ENCODE measurements around the gene VWA7. TPM values are rescaled to one million over a fixed set of nuclear protein-coding genes. Genes with fewer than 3 reads are reported as not detected.
"Not testable (repeated sequence)": the region's sequence is repeated elsewhere in the genome, so short reads cannot be mapped to it uniquely, and the experiment has no call there.

Gene VWA7, protein sequence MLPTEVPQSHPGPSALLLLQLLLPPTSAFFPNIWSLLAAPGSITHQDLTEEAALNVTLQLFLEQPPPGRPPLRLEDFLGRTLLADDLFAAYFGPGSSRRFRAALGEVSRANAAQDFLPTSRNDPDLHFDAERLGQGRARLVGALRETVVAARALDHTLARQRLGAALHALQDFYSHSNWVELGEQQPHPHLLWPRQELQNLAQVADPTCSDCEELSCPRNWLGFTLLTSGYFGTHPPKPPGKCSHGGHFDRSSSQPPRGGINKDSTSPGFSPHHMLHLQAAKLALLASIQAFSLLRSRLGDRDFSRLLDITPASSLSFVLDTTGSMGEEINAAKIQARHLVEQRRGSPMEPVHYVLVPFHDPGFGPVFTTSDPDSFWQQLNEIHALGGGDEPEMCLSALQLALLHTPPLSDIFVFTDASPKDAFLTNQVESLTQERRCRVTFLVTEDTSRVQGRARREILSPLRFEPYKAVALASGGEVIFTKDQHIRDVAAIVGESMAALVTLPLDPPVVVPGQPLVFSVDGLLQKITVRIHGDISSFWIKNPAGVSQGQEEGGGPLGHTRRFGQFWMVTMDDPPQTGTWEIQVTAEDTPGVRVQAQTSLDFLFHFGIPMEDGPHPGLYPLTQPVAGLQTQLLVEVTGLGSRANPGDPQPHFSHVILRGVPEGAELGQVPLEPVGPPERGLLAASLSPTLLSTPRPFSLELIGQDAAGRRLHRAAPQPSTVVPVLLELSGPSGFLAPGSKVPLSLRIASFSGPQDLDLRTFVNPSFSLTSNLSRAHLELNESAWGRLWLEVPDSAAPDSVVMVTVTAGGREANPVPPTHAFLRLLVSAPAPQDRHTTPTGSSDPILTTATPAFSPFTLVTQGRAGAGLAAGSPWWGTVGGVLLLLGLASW
- 0.29 TPM for polyA plus RNA-seq (2013, experiment 1 of 2)
- 0.51 TPM for polyA plus RNA-seq (2013, experiment 2 of 2)

DNA sequence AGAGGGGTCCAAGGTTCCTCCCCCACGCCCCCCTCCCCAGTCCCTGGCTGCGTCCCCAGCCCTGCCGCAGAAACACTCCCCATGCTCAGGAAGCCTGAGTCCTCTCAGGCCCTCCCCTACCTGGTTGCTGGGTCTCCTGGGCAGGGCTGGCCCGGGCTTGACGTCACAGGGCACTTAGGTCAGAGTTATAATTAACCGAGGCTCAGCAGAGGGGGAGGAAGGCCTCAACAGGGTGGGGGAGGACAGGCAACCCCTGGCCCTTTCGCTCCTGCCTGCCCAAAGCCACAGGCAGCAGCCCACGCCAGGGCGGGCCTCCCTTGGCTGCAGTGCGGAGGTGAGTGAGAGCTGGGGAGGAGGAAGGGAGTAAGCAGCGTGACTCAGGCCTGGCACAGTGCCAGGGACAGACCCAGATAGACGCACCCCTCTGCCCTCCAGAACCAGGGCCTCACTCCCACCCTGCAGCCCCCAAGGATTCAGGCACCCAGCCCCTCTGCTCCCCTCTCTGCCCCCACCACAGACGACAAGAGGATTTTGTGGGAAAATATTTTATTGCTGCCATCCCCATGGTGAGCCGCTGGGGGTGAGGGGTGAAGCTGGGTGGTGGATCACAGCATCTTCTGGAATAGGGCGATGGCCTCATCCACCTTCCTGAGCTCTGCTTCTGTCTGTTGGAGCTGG lies at the start of gene VWA7:
VWA7 (minus strand) TSS at position 340 of the 678 bp plus-strand sequence. CDS start 549 bp downstream, outside the sequence.
- H3K9me3 ChIP-seq (ENCODE audit: control insufficient read depth, low read length): no peaks in the 10 kb centered on the region
- peaks cover 37% of the 10 kb centered on the region for H3K36me3 ChIP-seq (ENCODE audit: control insufficient read depth, insufficient read depth, low read length)
- peaks cover 12% of the 10 kb centered on the region for H3K4me1 ChIP-seq (ENCODE audit: control insufficient read depth, insufficient read depth, low read length, poor library complexity, severe bottlenecking)
- WGBS, 2 experiments (ENCODE audit: insufficient coverage in 2 of 2): 36 to 80% methylated on average over 3 to 11 of the region's 15 CpGs
- H3K27ac ChIP-seq (ENCODE audit: low read depth, low read length, severe bottlenecking): peak within 1 kb of the TSS; percentile 23
- no peak within 1 kb of the TSS for H3K4me3 ChIP-seq (ENCODE audit: extremely low read depth, insufficient read depth, low read length, poor library complexity, severe bottlenecking)

DNA sequence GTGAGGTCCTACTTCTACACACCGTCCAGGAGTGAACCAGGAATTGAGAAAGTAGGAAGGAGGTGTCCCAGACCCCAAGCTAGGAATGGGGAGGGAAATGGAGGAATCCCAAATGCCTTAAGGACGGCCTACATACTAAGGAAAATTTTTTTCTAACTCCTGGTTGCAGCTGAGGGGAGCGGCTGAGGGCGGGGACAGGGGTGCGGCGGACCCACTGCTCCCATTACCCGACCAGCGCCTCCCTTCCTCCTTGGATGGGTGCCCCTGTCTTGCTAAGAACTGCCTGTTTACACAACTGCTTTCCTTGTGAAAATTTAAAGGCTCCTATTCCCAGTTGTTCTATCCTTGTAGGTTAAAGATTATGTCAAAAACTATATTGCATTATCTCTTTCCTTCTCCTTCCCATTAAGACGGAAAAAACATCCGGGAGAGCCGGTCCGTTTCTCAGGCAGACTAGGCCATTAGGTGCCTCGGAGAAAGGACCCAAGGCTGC lies 49.7 kb upstream of the VWA7 start:
- H3K36me3 ChIP-seq (ENCODE audit: control insufficient read depth, insufficient read depth, low read length): no peaks in the 10 kb centered on the region
- WGBS, 2 experiments (ENCODE audit: insufficient coverage in 2 of 2): 0 to 8% methylated on average over 6 to 7 of the region's 13 CpGs
- no peaks in the 10 kb centered on the region for H3K9me3 ChIP-seq (ENCODE audit: control insufficient read depth, low read length)
- peak overlapping the region; percentile 94 for H3K27ac ChIP-seq (ENCODE audit: low read depth, low read length, severe bottlenecking)
- peak overlapping the region; percentile 38 for H3K4me3 ChIP-seq (ENCODE audit: extremely low read depth, insufficient read depth, low read length, poor library complexity, severe bottlenecking)
- peaks cover 10% of the 10 kb centered on the region for H3K4me1 ChIP-seq (ENCODE audit: control insufficient read depth, insufficient read depth, low read length, poor library complexity, severe bottlenecking)

DNA sequence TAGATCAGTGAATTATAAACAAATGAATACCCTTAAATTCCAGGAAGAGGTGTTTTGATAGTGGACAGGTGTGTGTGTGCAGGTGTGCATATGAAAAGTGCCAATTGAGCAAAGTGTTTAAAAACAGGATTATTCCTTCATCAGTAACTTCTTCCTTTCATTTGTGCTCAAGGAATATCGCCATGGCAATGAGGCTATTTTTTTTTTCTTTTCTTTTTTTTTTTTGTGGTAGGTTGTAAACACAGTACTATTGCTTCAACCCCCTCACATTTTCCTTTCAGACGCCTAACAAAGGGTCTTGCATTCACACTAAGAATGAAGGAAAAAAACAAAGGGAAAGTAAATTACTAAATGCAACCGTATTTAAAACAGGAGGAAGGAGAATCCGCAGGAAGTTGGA lies 48.4 kb upstream of the VWA7 start:
- Histone ChIP-seq H3K9me3 (ENCODE audit: control insufficient read depth, low read length) (no peaks in the 10 kb centered on the region), H3K4me3 (ENCODE audit: extremely low read depth, insufficient read depth, low read length, poor library complexity, severe bottlenecking) (no peak overlapping the region), H3K27ac (ENCODE audit: low read depth, low read length, severe bottlenecking) (peak overlapping the region; percentile 16), H3K36me3 (ENCODE audit: control insufficient read depth, insufficient read depth, low read length) (no peaks in the 10 kb centered on the region), H3K4me1 (ENCODE audit: control insufficient read depth, insufficient read depth, low read length, poor library complexity, severe bottlenecking) (peaks cover 7% of the 10 kb centered on the region)
- 65% methylated on average over 2 of the region's 4 CpGs; no CpG with 5 or more reads in 1 of the 2 experiments for WGBS, 2 experiments (ENCODE audit: insufficient coverage in 2 of 2)

DNA sequence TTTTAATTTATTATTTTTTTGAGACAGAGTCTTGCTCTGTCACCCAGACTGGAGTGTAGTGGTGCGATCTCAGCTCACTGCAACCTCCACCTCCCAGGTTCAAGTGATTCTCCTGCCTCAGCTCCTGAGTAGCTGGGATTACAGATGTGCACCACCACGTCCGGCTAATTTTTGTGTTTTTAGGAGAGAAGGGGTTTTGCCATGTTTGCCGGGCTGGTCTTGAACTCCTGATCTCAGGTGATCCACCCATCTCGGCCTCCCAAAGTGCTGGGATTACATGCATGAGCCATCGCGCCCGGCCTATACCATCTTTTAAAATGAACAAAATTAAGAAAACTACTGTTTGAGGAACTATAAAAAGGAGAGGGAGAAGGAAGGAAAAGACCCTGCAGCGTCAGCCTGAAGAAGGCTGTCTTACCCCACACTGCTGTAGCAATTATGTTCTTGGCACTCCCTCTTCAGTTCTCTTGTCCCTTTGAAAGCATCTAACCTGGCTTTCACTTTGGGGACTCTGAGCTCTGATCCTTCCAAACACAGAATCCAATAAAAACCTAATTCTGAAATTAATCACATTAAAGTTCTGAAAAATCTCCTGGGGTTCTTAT lies 46.6 kb upstream of the VWA7 start:
- H3K36me3 ChIP-seq (ENCODE audit: control insufficient read depth, insufficient read depth, low read length); H3K27ac ChIP-seq (ENCODE audit: low read depth, low read length, severe bottlenecking); H3K4me1 ChIP-seq (ENCODE audit: control insufficient read depth, insufficient read depth, low read length, poor library complexity, severe bottlenecking); H3K4me3 ChIP-seq (ENCODE audit: extremely low read depth, insufficient read depth, low read length, poor library complexity, severe bottlenecking); H3K9me3 ChIP-seq (ENCODE audit: control insufficient read depth, low read length): not testable (repeated sequence)
- WGBS, 2 experiments (ENCODE audit: insufficient coverage in 2 of 2): 95 to 100% methylated on average over 2 to 3 of the region's 9 CpGs

DNA sequence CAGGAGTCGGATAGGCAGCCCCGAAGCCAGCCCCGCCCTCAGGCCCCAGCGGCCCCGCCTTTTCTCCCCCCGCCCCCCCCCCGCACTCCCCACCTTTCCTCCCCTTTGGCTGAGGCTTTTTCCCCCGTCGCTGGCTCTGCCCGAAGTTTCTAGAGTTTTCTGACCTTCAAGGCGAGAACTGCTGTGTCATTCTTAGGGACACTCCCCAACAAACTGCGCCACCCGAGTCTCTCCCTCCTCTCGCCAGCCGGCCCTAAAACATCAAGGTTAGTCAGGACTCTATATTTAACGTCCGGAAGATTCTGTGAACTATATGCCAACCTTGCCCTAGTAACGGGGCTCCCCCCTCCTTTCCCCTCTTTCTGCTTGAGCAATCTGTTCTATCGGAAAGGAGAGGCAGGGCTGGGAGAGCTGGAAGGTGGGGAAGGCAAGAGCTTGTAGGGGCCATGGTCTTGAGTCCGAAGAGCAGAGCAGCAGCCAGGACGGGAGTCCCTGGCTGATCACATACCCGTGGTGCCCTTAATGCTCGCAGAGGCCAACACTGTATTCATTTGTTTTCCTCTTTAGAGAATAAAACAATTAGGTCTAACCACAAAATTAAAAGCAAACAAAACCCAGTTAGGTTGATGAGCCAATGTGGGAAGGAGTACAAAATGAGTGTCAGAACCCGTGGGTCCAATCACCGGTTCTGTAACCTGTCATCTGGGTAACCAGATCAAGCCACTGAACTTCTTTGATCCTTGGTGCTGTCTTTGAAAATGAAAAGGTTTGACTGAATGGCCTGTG lies 45.1 kb upstream of the VWA7 start:
- Histone ChIP-seq H3K4me1 (ENCODE audit: control insufficient read depth, insufficient read depth, low read length, poor library complexity, severe bottlenecking) (peaks cover 17% of the 10 kb centered on the region), H3K4me3 (ENCODE audit: extremely low read depth, insufficient read depth, low read length, poor library complexity, severe bottlenecking) (peak overlapping the region; percentile 48), H3K36me3 (ENCODE audit: control insufficient read depth, insufficient read depth, low read length) (peaks cover 7% of the 10 kb centered on the region), H3K27ac (ENCODE audit: low read depth, low read length, severe bottlenecking) (peak overlapping the region; percentile 92), H3K9me3 (ENCODE audit: control insufficient read depth, low read length) (no peaks in the 10 kb centered on the region)
- 9 to 10% methylated on average over 10 to 12 of the region's 25 CpGs for WGBS, 2 experiments (ENCODE audit: insufficient coverage in 2 of 2)

DNA sequence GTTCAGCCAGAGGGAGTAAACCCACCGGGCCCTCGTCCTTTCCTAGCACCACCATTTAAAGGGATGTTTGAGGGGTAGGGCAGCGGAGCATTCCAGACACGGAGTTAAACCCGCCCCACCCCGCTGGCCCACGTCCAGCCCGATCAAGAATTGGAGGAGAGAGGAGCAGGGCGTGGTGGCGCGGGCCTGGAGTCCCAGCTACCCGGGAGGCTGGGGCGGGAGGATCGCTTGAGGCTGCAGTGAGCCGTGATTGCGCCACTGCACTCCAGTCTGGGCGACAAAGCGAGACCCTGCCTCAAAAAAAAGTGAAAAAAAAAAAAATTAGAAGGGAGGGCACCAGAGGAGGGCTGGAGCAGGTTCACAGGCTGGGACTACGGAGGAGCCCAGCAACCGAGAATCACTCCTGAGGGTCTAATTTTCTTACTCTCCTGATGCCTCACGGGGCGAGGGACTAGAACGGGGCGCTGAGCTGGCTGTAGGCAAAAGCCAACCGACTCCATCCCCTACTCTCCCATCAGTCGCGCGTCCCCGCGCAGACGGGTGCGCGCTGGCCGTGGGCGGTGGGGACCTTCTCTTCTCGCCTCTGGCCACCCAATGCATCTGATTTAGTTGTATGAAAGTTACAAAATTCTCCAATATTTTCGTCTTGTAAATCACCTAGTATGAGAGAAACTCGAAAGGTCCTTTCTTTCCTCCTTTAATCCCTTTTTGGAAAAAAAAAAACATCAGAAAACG lies 44.3 kb upstream of the VWA7 start:
- 27 to 29% methylated on average over 16 to 19 of the region's 39 CpGs for WGBS, 2 experiments (ENCODE audit: insufficient coverage in 2 of 2)
- Histone ChIP-seq H3K36me3 (ENCODE audit: control insufficient read depth, insufficient read depth, low read length) (peaks cover 7% of the 10 kb centered on the region), H3K9me3 (ENCODE audit: control insufficient read depth, low read length) (no peaks in the 10 kb centered on the region), H3K4me3 (ENCODE audit: extremely low read depth, insufficient read depth, low read length, poor library complexity, severe bottlenecking) (peak overlapping the region; percentile 48), H3K27ac (ENCODE audit: low read depth, low read length, severe bottlenecking) (peak overlapping the region; percentile 92), H3K4me1 (ENCODE audit: control insufficient read depth, insufficient read depth, low read length, poor library complexity, severe bottlenecking) (peaks cover 11% of the 10 kb centered on the region)

DNA sequence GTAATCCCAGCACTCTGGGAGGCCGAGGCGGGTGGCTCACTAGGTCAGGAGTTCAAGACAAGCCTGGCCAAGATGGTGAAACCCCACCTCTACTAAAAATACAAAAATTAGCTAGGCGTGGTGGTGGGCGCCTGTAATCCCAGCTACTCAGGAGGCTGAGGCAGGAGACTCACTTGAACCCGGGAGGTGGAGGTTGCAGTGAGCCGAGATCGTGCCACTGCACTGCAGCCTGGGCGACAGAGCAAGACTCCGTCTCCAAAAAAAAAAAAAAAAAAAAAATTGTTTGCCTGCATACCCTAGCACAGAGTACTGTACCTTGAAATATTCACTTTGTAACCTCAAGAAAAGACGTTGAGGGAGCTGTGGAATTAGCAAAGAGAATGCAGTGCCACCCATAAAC lies 43.3 kb upstream of the VWA7 start:
- 90 to 100% methylated on average over 1 to 2 of the region's 10 CpGs for WGBS, 2 experiments (ENCODE audit: insufficient coverage in 2 of 2)
- not testable (repeated sequence) for H3K27ac ChIP-seq (ENCODE audit: low read depth, low read length, severe bottlenecking); H3K4me1 ChIP-seq (ENCODE audit: control insufficient read depth, insufficient read depth, low read length, poor library complexity, severe bottlenecking); H3K4me3 ChIP-seq (ENCODE audit: extremely low read depth, insufficient read depth, low read length, poor library complexity, severe bottlenecking); H3K36me3 ChIP-seq (ENCODE audit: control insufficient read depth, insufficient read depth, low read length); H3K9me3 ChIP-seq (ENCODE audit: control insufficient read depth, low read length)

DNA sequence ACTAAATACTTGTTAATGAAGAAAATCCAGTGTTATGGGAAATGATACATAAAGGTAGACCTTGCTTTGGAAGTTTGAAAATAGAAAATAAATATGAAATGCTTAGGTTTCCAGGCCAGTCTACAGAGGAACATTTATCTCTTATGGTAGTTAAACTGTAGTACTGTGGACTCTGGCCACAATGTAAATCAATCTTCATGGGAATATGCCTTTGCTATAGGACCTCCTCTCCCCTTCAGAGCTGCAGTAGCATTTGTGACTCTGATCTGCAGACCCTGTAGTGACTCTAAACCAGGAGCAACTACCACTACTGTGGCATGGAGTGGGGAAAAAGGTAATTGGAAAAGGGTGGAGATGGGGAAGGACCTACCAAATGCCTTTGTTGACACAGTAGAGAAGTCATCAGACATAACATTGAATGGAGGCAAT lies 42.8 kb upstream of the VWA7 start:
- Histone ChIP-seq H3K9me3 (ENCODE audit: control insufficient read depth, low read length) (no peaks in the 10 kb centered on the region), H3K4me3 (ENCODE audit: extremely low read depth, insufficient read depth, low read length, poor library complexity, severe bottlenecking) (no peak overlapping the region), H3K4me1 (ENCODE audit: control insufficient read depth, insufficient read depth, low read length, poor library complexity, severe bottlenecking) (peaks cover 9% of the 10 kb centered on the region), H3K36me3 (ENCODE audit: control insufficient read depth, insufficient read depth, low read length) (peaks cover 7% of the 10 kb centered on the region), H3K27ac (ENCODE audit: low read depth, low read length, severe bottlenecking) (no peak overlapping the region)

DNA sequence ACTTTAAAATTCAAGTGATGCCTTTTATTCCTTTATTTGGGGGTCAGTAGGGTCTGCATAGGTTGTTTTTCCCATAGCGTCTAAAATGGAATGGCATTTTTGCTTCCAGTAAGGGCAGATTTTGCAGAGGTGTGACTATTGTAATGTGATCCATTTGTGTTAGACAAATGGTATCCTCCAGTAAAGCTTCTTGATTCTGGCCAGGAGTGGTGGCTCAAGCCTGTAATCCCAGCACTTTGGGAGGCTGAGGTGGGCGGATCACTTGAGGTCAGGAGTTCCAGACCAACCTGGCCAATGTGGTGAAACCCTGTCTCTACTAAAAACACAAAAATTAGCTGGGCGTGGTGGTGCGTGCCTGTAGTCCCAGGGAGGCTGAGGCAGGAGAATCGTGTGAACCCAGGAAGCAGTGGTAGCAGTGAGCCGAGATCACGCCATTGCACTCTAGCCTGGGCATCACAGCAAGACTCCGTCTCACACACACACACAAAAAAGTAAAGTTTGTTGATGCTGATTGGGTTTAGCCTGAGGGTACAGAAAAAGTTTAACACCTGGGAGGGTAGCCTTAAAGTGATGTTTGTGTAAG lies 40.9 kb upstream of the VWA7 start:
- not testable (repeated sequence) for H3K27ac ChIP-seq (ENCODE audit: low read depth, low read length, severe bottlenecking); H3K4me1 ChIP-seq (ENCODE audit: control insufficient read depth, insufficient read depth, low read length, poor library complexity, severe bottlenecking); H3K9me3 ChIP-seq (ENCODE audit: control insufficient read depth, low read length); H3K36me3 ChIP-seq (ENCODE audit: control insufficient read depth, insufficient read depth, low read length)
- 89 to 100% methylated on average over 4 to 5 of the region's 8 CpGs for WGBS, 2 experiments (ENCODE audit: insufficient coverage in 2 of 2)
- peak overlapping the region; percentile 19 for H3K4me3 ChIP-seq (ENCODE audit: extremely low read depth, insufficient read depth, low read length, poor library complexity, severe bottlenecking)

All from mesodermal cell (in vitro differentiated cells).